ENCODE data around the gene DRGX. TPM values are rescaled to one million over a fixed set of nuclear protein-coding genes. Genes with fewer than 3 reads are reported as not detected.

Gene DRGX
- total RNA-seq, 1 donor from 2014 or later, result not detected

GRCh38 chr10:49373361-49373760, 22.5 kb downstream of the DRGX start:
- Histone ChIP-seq H3K36me3 (no peaks in the 10 kb centered on the region), H3K9me3 (replicated peaks) (no peaks in the 10 kb centered on the region), H3K27me3 (ENCODE audit: low read depth) (no peaks in the 10 kb centered on the region), H3K27ac (replicated peaks) (no peak overlapping the region), H3K4me3 (no peak overlapping the region), H3K4me1 (peaks cover 6% of the 10 kb centered on the region)
- DNase-seq, result no peak
- no peak for TF ChIP-seq CTCF (IDR thresholded peaks at IDR 0.05; ENCODE audit: borderline replicate concordance)
- intact Hi-C loops (cut with micrococcal nuclease), result no loop called here

GRCh38 chr10:49371967-49372366, 23.9 kb downstream of the DRGX start:
- no peaks in the 10 kb centered on the region for H3K36me3 ChIP-seq
- DNase-seq, result no peak
- H3K9me3 ChIP-seq (replicated peaks), result no peaks in the 10 kb centered on the region
- intact Hi-C loops (cut with micrococcal nuclease), result no loop called here
- H3K27ac ChIP-seq (replicated peaks), result no peak overlapping the region
- TF ChIP-seq CTCF (IDR thresholded peaks at IDR 0.05; ENCODE audit: borderline replicate concordance), result no peak
- H3K4me3 ChIP-seq, result no peak overlapping the region
- no peaks in the 10 kb centered on the region for H3K27me3 ChIP-seq (ENCODE audit: low read depth)
- peaks cover 11% of the 10 kb centered on the region for H3K4me1 ChIP-seq

GRCh38 chr10:49370326-49371100, 25.4 kb downstream of the DRGX start:
- TF ChIP-seq CTCF (IDR thresholded peaks at IDR 0.05; ENCODE audit: borderline replicate concordance), result no peak
- Histone ChIP-seq H3K9me3 (replicated peaks) (no peaks in the 10 kb centered on the region), H3K27me3 (ENCODE audit: low read depth) (no peaks in the 10 kb centered on the region), H3K4me1 (peaks cover 5% of the 10 kb centered on the region), H3K27ac (replicated peaks) (no peak overlapping the region), H3K4me3 (no peak overlapping the region), H3K36me3 (no peaks in the 10 kb centered on the region)
- no peak for DNase-seq
- intact Hi-C loops (cut with micrococcal nuclease), result no loop called here

- Histone ChIP-seq H3K4me1 (peaks cover 5% of the 10 kb centered on the region), H3K9me3 (replicated peaks) (no peaks in the 10 kb centered on the region), H3K4me3 (no peak overlapping the region), H3K27ac (replicated peaks) (no peak overlapping the region), H3K36me3 (no peaks in the 10 kb centered on the region), H3K27me3 (ENCODE audit: low read depth) (no peaks in the 10 kb centered on the region)
- intact Hi-C loops (cut with micrococcal nuclease), result no loop called here
- no peak for TF ChIP-seq CTCF (IDR thresholded peaks at IDR 0.05; ENCODE audit: borderline replicate concordance)
- DNase-seq, result no peak
These were observed 26.4 kb downstream of the DRGX start for GRCh38 chr10:49369216-49370162.

GRCh38 chr10:49368256-49368655, 27.6 kb downstream of the DRGX start:
- no peak for DNase-seq
- Histone ChIP-seq H3K4me1 (peaks cover 5% of the 10 kb centered on the region), H3K9me3 (replicated peaks) (no peaks in the 10 kb centered on the region), H3K27me3 (ENCODE audit: low read depth) (no peaks in the 10 kb centered on the region), H3K4me3 (no peak overlapping the region), H3K27ac (replicated peaks) (no peak overlapping the region), H3K36me3 (no peaks in the 10 kb centered on the region)
- TF ChIP-seq CTCF (IDR thresholded peaks at IDR 0.05; ENCODE audit: borderline replicate concordance), result no peak
- intact Hi-C loops (cut with micrococcal nuclease), result no loop called here

All from left ventricle myocardium inferior (tissue), 1 donor.